Measurements from ENCODE around the gene TSPAN14. TPM values are rescaled to one million over a fixed set of nuclear protein-coding genes. Genes with fewer than 3 reads are reported as not detected.

Gene TSPAN14
- total and polyA plus RNA-seq, 2 of the 13 experiments (the other 11 are each of a cell fraction or from before 2014, with no cell fraction given), result 24.1 to 80.6 TPM

DNA sequence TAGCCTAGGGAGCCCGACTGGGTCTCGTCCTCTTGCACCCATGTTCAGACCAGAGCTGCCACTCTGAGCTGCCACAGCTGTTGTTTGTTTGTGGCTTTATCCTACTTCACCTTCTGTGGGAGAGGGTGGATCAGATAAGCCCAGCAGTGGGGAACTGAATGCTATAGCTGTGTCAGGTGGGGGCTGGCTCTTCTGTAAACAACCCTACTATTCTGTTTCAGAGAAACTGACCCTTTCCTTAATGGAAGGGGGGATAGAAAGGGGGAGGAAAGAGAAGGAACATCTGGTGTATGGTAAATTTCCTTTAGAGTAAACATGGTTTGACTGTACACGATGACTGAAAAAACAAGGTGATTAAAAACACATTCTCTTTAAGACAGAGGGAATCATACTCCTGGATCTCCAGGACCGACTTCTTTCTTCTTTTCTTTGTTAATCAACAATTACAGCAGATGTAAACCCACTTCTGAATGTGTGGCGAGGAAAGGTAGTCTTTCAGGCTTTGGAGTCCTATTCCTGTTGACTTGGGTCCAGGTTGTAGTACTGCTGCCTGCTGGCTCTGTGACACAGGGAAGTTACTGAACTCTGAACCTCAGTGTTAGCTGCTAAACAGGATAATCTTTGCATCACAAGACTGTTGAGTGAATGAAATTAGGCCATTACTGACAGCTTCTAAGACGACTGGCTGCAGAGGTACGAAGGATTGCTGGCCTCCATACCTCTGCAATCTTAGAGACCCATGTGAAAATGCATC lies 39.8 kb upstream of the TSPAN14 start (continued):
- TF ChIP-seq ZNF451 (CRISPR knock-in tag; IDR thresholded peaks at IDR 0.05), result no peak
- TF ChIP-seq DNMT1 (CRISPR knock-in tag; IDR thresholded peaks at IDR 0.05), result no peak
- TF ChIP-seq THYN1 (CRISPR knock-in tag; IDR thresholded peaks at IDR 0.05; ENCODE audit: borderline replicate concordance, low read depth), result no peak
- TF ChIP-seq, protein P1, sequence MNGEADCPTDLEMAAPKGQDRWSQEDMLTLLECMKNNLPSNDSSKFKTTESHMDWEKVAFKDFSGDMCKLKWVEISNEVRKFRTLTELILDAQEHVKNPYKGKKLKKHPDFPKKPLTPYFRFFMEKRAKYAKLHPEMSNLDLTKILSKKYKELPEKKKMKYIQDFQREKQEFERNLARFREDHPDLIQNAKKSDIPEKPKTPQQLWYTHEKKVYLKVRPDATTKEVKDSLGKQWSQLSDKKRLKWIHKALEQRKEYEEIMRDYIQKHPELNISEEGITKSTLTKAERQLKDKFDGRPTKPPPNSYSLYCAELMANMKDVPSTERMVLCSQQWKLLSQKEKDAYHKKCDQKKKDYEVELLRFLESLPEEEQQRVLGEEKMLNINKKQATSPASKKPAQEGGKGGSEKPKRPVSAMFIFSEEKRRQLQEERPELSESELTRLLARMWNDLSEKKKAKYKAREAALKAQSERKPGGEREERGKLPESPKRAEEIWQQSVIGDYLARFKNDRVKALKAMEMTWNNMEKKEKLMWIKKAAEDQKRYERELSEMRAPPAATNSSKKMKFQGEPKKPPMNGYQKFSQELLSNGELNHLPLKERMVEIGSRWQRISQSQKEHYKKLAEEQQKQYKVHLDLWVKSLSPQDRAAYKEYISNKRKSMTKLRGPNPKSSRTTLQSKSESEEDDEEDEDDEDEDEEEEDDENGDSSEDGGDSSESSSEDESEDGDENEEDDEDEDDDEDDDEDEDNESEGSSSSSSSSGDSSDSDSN (CRISPR knock-in tag; IDR thresholded peaks at IDR 0.05), result peak; percentile 30; the same call in 1 of the 2 replicates
- no peak for TF ChIP-seq ZNF17 (CRISPR knock-in tag; IDR thresholded peaks at IDR 0.05)
- no peak for TF ChIP-seq SKI (IDR thresholded peaks at IDR 0.05; ENCODE audit: partially characterized antibody)
- TF ChIP-seq ZNF614 (CRISPR knock-in tag; IDR thresholded peaks at IDR 0.05; ENCODE audit: borderline replicate concordance), result peak; percentile 79; the same call in 1 of the 2 replicates
- TF ChIP-seq KAT8 (CRISPR knock-in tag; IDR thresholded peaks at IDR 0.05), result no peak
- TF ChIP-seq FOXO1 (CRISPR knock-in tag; IDR thresholded peaks at IDR 0.05), result peak; percentile 45; the same call in 1 of the 2 replicates
- TF ChIP-seq, protein P2, sequence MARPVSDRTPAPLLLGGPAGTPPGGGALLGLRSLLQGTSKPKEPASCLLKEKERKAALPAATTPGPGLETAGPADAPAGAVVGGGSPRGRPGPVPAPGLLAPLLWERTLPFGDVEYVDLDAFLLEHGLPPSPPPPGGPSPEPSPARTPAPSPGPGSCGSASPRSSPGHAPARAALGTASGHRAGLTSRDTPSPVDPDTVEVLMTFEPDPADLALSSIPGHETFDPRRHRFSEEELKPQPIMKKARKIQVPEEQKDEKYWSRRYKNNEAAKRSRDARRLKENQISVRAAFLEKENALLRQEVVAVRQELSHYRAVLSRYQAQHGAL (CRISPR knock-in tag; IDR thresholded peaks at IDR 0.05; ENCODE audit: not compliant biosample characterization), result no peak
- TF ChIP-seq POLR2G (IDR thresholded peaks at IDR 0.05; ENCODE audit: low read depth, low read length), result no peak
- TF ChIP-seq FOXP1 (IDR thresholded peaks at IDR 0.05), result no peak
- TF ChIP-seq FOXP1 (CRISPR knock-in tag; IDR thresholded peaks at IDR 0.05), result peak; percentile 56; the same call in 1 of the 2 replicates
- TF ChIP-seq HNF4A (CRISPR knock-in tag; IDR thresholded peaks at IDR 0.05), result peak; percentile 90
- TF ChIP-seq, protein P3, sequence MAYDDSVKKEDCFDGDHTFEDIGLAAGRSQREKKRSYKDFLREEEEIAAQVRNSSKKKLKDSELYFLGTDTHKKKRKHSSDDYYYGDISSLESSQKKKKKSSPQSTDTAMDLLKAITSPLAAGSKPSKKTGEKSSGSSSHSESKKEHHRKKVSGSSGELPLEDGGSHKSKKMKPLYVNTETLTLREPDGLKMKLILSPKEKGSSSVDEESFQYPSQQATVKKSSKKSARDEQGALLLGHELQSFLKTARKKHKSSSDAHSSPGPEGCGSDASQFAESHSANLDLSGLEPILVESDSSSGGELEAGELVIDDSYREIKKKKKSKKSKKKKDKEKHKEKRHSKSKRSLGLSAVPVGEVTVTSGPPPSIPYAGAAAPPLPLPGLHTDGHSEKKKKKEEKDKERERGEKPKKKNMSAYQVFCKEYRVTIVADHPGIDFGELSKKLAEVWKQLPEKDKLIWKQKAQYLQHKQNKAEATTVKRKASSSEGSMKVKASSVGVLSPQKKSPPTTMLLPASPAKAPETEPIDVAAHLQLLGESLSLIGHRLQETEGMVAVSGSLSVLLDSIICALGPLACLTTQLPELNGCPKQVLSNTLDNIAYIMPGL (CRISPR knock-in tag; IDR thresholded peaks at IDR 0.05; ENCODE audit: borderline replicate concordance in 1 of 2, low read depth in 1 of 2), result 0 out of 4 replicates have a peak, but pooled peaks of 1 of the 2 experiments have one; percentile 27
- TF ChIP-seq KLF11 (CRISPR knock-in tag; IDR thresholded peaks at IDR 0.05), result 0 out of 2 replicates have a peak, but pooled peaks have one; percentile 38
- TF ChIP-seq PHF21A (CRISPR knock-in tag; IDR thresholded peaks at IDR 0.05), result no peak
- TF ChIP-seq ZNF713 (CRISPR knock-in tag; IDR thresholded peaks at IDR 0.05), result no peak
- TF ChIP-seq, protein P4, sequence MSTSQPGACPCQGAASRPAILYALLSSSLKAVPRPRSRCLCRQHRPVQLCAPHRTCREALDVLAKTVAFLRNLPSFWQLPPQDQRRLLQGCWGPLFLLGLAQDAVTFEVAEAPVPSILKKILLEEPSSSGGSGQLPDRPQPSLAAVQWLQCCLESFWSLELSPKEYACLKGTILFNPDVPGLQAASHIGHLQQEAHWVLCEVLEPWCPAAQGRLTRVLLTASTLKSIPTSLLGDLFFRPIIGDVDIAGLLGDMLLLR (CRISPR knock-in tag; IDR thresholded peaks at IDR 0.05), result no peak
